D721Med (cell line): Measurements from ENCODE around the gene WDR26.

Experiments used
- DNase-seq: peaks from one replicate; pipeline ENCODE4 v3.0.0; 2011; ENCODE audit warnings: low spot score; ENCODE audit not compliant: insufficient read length
- FAIRE-seq: peaks from 2 replicates; lab custom pipeline; 2011; peaks lifted over from hg19 to GRCh38; lab: Jason Lieb, UNC
- CTCF ChIP-seq: IDR thresholded peaks from 2 replicates; pipeline ENCODE4 v1.5.1; 2012; ENCODE audit warnings: mild to moderate bottlenecking, control low read depth; ENCODE audit not compliant: insufficient read depth; ENCODE audit errors: missing control alignments

The WDR26 gene

DNA sequence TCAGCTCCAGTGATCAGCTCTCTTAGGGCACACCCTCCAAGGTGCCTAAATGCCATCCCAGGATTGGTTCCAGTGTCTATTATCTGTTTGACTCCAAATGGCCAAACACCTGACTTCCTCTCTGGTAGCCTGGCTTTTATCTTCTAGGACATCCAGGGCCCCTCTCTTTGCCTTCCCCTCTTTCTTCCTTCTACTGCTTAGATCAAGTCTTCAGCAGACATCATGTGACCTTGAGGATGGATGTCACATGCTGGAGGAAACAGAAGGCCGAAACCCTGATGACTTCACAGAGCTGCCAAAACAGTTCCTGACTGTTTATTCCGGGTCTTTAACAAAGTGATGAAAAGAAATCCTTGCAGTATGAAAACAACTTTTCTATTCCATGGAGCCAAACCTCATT is 24.4 kb upstream of the WDR26 start:
- TF ChIP-seq CTCF, result no peak
- DNase-seq, result no peak
- FAIRE-seq, result no peak

- FAIRE-seq, result no peak
- TF ChIP-seq CTCF, result no peak
- DNase-seq, result no peak
Observed at GRCh38 chr1:224458296-224458695, 23.7 kb upstream of the WDR26 start.

GRCh38 chr1:224457782-224458144 is 23.2 kb upstream of the WDR26 start:
- FAIRE-seq (no peak), DNase-seq (no peak)
- TF ChIP-seq CTCF, result no peak

- no peak for TF ChIP-seq CTCF
- no peak for FAIRE-seq
- DNase-seq, result no peak
Observed at GRCh38 chr1:224456637-224456953, 22.0 kb upstream of the WDR26 start.

GRCh38 chr1:224454402-224455055 is 19.9 kb upstream of the WDR26 start:
- no peak for FAIRE-seq
- TF ChIP-seq CTCF, result no peak
- DNase-seq, result no peak

GRCh38 chr1:224450561-224451350 is 16.2 kb upstream of the WDR26 start:
- FAIRE-seq (no peak), DNase-seq (no peak)
- TF ChIP-seq CTCF, result no peak

GRCh38 chr1:224450159-224450558 is 15.6 kb upstream of the WDR26 start:
- DNase-seq, result no peak
- TF ChIP-seq CTCF, result no peak
- no peak for FAIRE-seq
